Activated B cell treated with CpG ODN at 0.5 μM for 24 hours (primary cell): ENCODE results near the gene CCL28. TPM values are rescaled to one million over a fixed set of nuclear protein-coding genes. Genes with fewer than 3 reads are reported as not detected.
"Not testable (repeated sequence)": the region's sequence is repeated elsewhere in the genome, so short reads cannot be mapped to it uniquely, and the experiment has no call there.

Experiments used
- ATAC-seq: fragments of 200-7000 bp; cut with Tn5 transposase; one replicate; pipeline ENCODE4 v1.10.0; 2021; ENCODE audit warnings: low read depth, mild to moderate bottlenecking, moderate library complexity
- CTCF ChIA-PET: fragments of 350-600 bp; sonication (Branson Sonifier 250); formaldehyde crosslinking; loops from one replicate; lab custom pipeline; 2021; ENCODE audit warnings: antibody characterized with exemption; lab: Charles Lee
- POLR2A ChIA-PET: fragments of 350-600 bp; sonication (Branson Sonifier 250); formaldehyde crosslinking; loops from one replicate; lab custom pipeline; 2021; ENCODE audit warnings: antibody characterized with exemption; lab: Charles Lee
- DNase-seq: peaks from one replicate; pipeline ENCODE4 v3.0.0; 2022
- H3K27ac Mint-ChIP-seq: one replicate; pipeline ENCODE4 v1.8.0; 2020; ENCODE audit warnings: mixed read lengths
- H3K27me3 Mint-ChIP-seq: one replicate; pipeline ENCODE4 v1.8.0; 2021; ENCODE audit warnings: mixed read lengths
- H3K36me3 Mint-ChIP-seq: one replicate; pipeline ENCODE4 v1.8.0; 2021; ENCODE audit warnings: low read depth, mixed read lengths
- H3K4me1 Mint-ChIP-seq: one replicate; pipeline ENCODE4 v1.8.0; 2021; ENCODE audit warnings: mixed read lengths
- H3K4me3 Mint-ChIP-seq: one replicate; pipeline ENCODE4 v1.8.0; 2020; ENCODE audit warnings: mild to moderate bottlenecking, mixed read lengths
- H3K9me3 Mint-ChIP-seq: one replicate; pipeline ENCODE4 v1.8.0; 2020; ENCODE audit warnings: mixed read lengths
- CTCF ChIP-seq: fragments of 200-600 bp; IDR thresholded peaks from one replicate; pipeline ENCODE4 v1.8.0; 2022; ENCODE audit warnings: antibody characterized with exemption, mild to moderate bottlenecking
- intact Hi-C: fragments of 100-400 bp; cut with micrococcal nuclease; formaldehyde crosslinking; loops from one replicate; pipeline ENCODE4 v1.15.1; 2024
- total RNA-seq: library from RNA; stranded (reverse); gene quantifications from 2 replicates; pipeline ENCODE4 v1.2.3, GENCODE V29; 2022

Gene CCL28
- total RNA-seq, 1 donor from 2014 or later: 11.6 TPM

- ATAC-seq (no peak), DNase-seq (no peak)
- no peaks in the 10 kb centered on the region for H3K9me3 Mint-ChIP-seq
- no peaks in the 10 kb centered on the region for H3K36me3 Mint-ChIP-seq
- H3K27me3 Mint-ChIP-seq: no peaks in the 10 kb centered on the region
- no peak for TF ChIP-seq CTCF
- H3K27ac Mint-ChIP-seq: no peak overlapping the region
- POLR2A ChIA-PET: no interaction called here
- H3K4me1 Mint-ChIP-seq: no peaks in the 10 kb centered on the region
- no peak overlapping the region for H3K4me3 Mint-ChIP-seq
- CTCF ChIA-PET: no interaction called here
- intact Hi-C loops: loop anchor here (1.0 kb wide), 1 partner anchor 39 kb away; no protein-coding TSS in a partner anchor
Measured at GRCh38 chr5:43425983-43426382, 13.8 kb upstream of the CCL28 start.

GRCh38 chr5:43423086-43423485 lies 10.9 kb upstream of the CCL28 start:
- POLR2A ChIA-PET, ATAC-seq: not testable (repeated sequence)

GRCh38 chr5:43422143-43422542 lies 10.0 kb upstream of the CCL28 start:
- POLR2A ChIA-PET: no interaction called here
- Mint-ChIP-seq H3K27me3 (no peaks in the 10 kb centered on the region), H3K9me3 (no peaks in the 10 kb centered on the region), H3K36me3 (no peaks in the 10 kb centered on the region), H3K4me1 (no peaks in the 10 kb centered on the region), H3K27ac (no peak overlapping the region), H3K4me3 (no peak overlapping the region)
- DNase-seq (no peak), ATAC-seq (no peak)
- intact Hi-C loops: no loop called here
- CTCF ChIA-PET: no interaction called here
- no peak for TF ChIP-seq CTCF

More at GRCh38 chr5:43423086-43423485, 10.9 kb upstream of the CCL28 start:
- H3K27me3 Mint-ChIP-seq, DNase-seq, H3K9me3 Mint-ChIP-seq, H3K4me1 Mint-ChIP-seq, CTCF ChIA-PET, H3K4me3 Mint-ChIP-seq, H3K36me3 Mint-ChIP-seq, intact Hi-C loops, H3K27ac Mint-ChIP-seq: not testable (repeated sequence)

GRCh38 chr5:43421450-43422133 lies 9.4 kb upstream of the CCL28 start:
- H3K36me3 Mint-ChIP-seq: no peaks in the 10 kb centered on the region
- H3K27me3 Mint-ChIP-seq: no peaks in the 10 kb centered on the region
- intact Hi-C loops: no loop called here
- DNase-seq: no peak
- ChIA-PET CTCF (no interaction called here), POLR2A (no interaction called here)
- no peak for ATAC-seq
- no peak for TF ChIP-seq CTCF
- no peak overlapping the region for H3K4me3 Mint-ChIP-seq
- H3K9me3 Mint-ChIP-seq: no peaks in the 10 kb centered on the region
- no peak overlapping the region for H3K27ac Mint-ChIP-seq
- H3K4me1 Mint-ChIP-seq: no peaks in the 10 kb centered on the region

- ChIA-PET CTCF (no interaction called here), POLR2A (no interaction called here)
- no peaks in the 10 kb centered on the region for H3K9me3 Mint-ChIP-seq
- no peaks in the 10 kb centered on the region for H3K4me1 Mint-ChIP-seq
- intact Hi-C loops: no loop called here
- no peak for DNase-seq
- H3K27me3 Mint-ChIP-seq: no peaks in the 10 kb centered on the region
- no peak overlapping the region for H3K4me3 Mint-ChIP-seq
- no peak for ATAC-seq
- no peak for TF ChIP-seq CTCF
- H3K27ac Mint-ChIP-seq: no peak overlapping the region
- no peaks in the 10 kb centered on the region for H3K36me3 Mint-ChIP-seq
Measured at GRCh38 chr5:43420241-43420640, 8.1 kb upstream of the CCL28 start.

GRCh38 chr5:43418561-43418960 lies 6.4 kb upstream of the CCL28 start:
- CTCF ChIA-PET: no interaction called here
- DNase-seq (no peak), ATAC-seq (no peak)
- H3K27me3 Mint-ChIP-seq: no peaks in the 10 kb centered on the region
- no peak overlapping the region for H3K27ac Mint-ChIP-seq
- POLR2A ChIA-PET: no interaction called here
- H3K9me3 Mint-ChIP-seq: no peaks in the 10 kb centered on the region
- intact Hi-C loops: no loop called here
- no peaks in the 10 kb centered on the region for H3K4me1 Mint-ChIP-seq
- H3K36me3 Mint-ChIP-seq: no peaks in the 10 kb centered on the region
- H3K4me3 Mint-ChIP-seq: no peak overlapping the region
- no peak for TF ChIP-seq CTCF
